GM06990 (cell line): ENCODE measurements around the gene HLA-C.
"Not testable (repeated sequence)": the region's sequence is repeated elsewhere in the genome, so short reads cannot be mapped to it uniquely, and the experiment has no call there.

ENCODE experiments used
- DNase-seq: peaks from one replicate; pipeline ENCODE4 v3.0.0-alpha.2; 2011; ENCODE audit not compliant: insufficient read length; ENCODE audit errors: extremely low read depth
- H3K27me3 ChIP-seq: replicated peaks from 2 replicates; pipeline ENCODE4 v1.6.0; 2011; ENCODE audit warnings: low read length; ENCODE audit not compliant: control insufficient read depth, insufficient read depth
- H3K36me3 ChIP-seq: 2 replicates; pipeline ENCODE4 v1.5.1; 2011; ENCODE audit warnings: low read length; ENCODE audit not compliant: control insufficient read depth, insufficient read depth
- H3K4me3 ChIP-seq: replicated peaks from 2 replicates; pipeline ENCODE4 v1.5.1; 2011; ENCODE audit warnings: low read depth, mild to moderate bottlenecking, control low read depth, low read length
- TF ChIP-seq, protein P1 (sequence below): IDR thresholded peaks from 2 replicates; pipeline ENCODE4 v1.5.1; 2011; ENCODE audit warnings: low read length, control low read depth, mild to moderate bottlenecking, inconsistent platforms; ENCODE audit not compliant: insufficient read depth, poor library complexity, severe bottlenecking

The HLA-C gene

DNA sequence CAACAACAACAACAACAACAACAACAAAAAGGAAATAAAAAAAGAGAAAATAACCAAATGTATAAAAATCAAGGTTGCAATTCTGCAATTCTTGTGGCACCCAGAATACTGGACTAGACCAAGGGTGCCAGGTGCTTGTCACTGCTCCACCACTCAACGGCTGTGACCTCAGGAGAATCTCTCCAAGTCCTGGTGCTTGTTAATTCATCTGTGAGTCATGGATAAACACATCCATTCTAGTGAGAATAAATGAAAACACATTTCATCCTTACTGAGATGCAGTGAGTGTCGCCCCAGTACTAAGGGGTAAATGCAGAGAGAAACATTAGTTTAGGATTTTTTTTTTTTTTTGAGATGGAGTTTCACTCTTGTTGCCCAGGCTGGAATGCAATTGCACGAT is 32.0 kb downstream of the HLA-C start:
- Histone ChIP-seq H3K27me3 (no peaks in the 10 kb centered on the region; the same call in 1 of the 2 replicates), H3K4me3 (no peak overlapping the region), H3K36me3 (no peaks in the 10 kb centered on the region)
- TF ChIP-seq, protein P1, sequence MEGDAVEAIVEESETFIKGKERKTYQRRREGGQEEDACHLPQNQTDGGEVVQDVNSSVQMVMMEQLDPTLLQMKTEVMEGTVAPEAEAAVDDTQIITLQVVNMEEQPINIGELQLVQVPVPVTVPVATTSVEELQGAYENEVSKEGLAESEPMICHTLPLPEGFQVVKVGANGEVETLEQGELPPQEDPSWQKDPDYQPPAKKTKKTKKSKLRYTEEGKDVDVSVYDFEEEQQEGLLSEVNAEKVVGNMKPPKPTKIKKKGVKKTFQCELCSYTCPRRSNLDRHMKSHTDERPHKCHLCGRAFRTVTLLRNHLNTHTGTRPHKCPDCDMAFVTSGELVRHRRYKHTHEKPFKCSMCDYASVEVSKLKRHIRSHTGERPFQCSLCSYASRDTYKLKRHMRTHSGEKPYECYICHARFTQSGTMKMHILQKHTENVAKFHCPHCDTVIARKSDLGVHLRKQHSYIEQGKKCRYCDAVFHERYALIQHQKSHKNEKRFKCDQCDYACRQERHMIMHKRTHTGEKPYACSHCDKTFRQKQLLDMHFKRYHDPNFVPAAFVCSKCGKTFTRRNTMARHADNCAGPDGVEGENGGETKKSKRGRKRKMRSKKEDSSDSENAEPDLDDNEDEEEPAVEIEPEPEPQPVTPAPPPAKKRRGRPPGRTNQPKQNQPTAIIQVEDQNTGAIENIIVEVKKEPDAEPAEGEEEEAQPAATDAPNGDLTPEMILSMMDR, result no peak
- DNase-seq, result no peak

DNA sequence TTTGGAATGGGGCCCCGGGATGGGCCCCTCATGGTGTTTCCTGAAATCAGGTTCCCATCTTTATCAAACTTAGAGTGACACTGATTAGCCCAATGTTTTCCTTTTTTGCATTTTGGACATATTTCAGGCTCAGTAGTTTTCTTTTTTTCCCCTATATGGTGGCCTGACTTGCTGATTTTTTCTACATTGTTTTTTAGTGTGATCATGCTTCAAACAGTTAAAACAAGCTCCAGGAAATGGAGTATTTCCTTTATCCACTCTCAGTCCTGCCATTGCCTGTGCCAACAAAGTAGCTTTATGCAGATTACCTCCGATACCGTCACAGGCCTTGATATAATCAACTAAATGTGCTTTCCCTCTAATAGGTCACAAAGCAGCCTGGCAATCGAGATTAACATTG is 37.8 kb downstream of the HLA-C start:
- not testable (repeated sequence) for DNase-seq, H3K4me3 ChIP-seq, H3K36me3 ChIP-seq, H3K27me3 ChIP-seq

DNA sequence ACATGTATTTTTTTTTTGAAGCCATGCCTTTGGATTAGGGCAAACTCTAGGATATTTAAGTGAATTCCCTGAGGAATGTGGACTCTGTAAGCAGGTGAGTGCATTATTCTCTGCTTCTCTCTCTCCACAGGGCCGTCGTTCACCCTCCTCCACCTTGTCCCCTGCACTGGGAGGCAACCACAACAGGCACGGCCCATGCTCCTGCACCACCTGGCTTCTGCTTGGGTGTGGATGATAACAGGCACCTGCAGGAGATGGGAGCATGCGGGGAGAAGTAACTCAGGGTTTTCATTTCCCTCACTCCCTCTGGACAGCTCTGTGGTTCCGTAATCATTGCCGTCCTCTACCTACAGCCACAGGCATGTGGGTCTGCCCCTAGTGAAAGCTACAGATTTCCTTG is 43.4 kb downstream of the HLA-C start:
- TF ChIP-seq, protein P1, result no peak
- Histone ChIP-seq H3K36me3 (no peaks in the 10 kb centered on the region), H3K27me3 (no peaks in the 10 kb centered on the region), H3K4me3 (no peak overlapping the region)
- no peak for DNase-seq

DNA sequence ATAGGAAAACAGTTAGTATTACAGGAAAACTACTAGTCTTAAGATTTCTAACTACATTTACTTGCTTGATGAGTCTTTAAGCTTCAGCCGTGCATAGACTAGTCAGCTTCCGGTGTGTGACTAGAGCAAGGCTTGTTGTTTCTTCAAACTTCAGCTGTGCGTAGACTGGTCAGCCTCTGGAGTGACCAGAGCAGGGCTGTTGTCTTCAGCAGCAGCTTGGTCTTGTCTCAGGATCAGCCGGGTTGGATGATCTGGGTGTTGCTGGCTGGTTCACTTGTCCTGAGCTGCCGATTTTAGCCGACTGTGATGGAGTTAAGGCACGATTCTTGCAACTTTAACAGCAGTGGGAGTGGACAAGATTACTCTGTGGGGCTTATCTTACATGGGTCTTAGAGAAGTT is 44.7 kb downstream of the HLA-C start:
- DNase-seq, result no peak
- Histone ChIP-seq H3K27me3 (no peaks in the 10 kb centered on the region), H3K36me3 (no peaks in the 10 kb centered on the region), H3K4me3 (no peak overlapping the region)
- TF ChIP-seq, protein P1, result no peak

- no peaks in the 10 kb centered on the region for H3K36me3 ChIP-seq
- H3K27me3 ChIP-seq, result no peaks in the 10 kb centered on the region
- H3K4me3 ChIP-seq, result no peak overlapping the region
- TF ChIP-seq, protein P1, result no peak
- DNase-seq, result no peak
Observed at GRCh38 chr6:31225735-31226134, 46.2 kb downstream of the HLA-C start.

- no peak for DNase-seq
- Histone ChIP-seq H3K4me3 (no peak overlapping the region), H3K36me3 (no peaks in the 10 kb centered on the region), H3K27me3 (no peaks in the 10 kb centered on the region)
- TF ChIP-seq, protein P1, result no peak
Observed at GRCh38 chr6:31222496-31222895, 49.4 kb downstream of the HLA-C start.
